DOHH2 (cell line): ENCODE results near the gene LAMC1.

Source experiments
- H3F3A ChIP-seq: fragments of 200-600 bp; sonication (generic), shearing (Covaris generic); 2 replicates; pipeline ENCODE4 v1.6.0; 2016; ENCODE audit warnings: antibody characterized with exemption, mild to moderate bottlenecking; ENCODE audit not compliant: control insufficient read depth, insufficient read depth
- H3K27ac ChIP-seq: fragments of 200-600 bp; sonication (generic); 2 replicates; pipeline ENCODE4 v1.5.1; 2014; ENCODE audit warnings: low read depth, mild to moderate bottlenecking, low read length, moderate library complexity
- H3K27me3 ChIP-seq: fragments of 200-600 bp; sonication (generic); 2 replicates; pipeline ENCODE4 v1.6.1; 2014; ENCODE audit warnings: mild to moderate bottlenecking, low read length, mixed read lengths; ENCODE audit not compliant: control insufficient read depth
- H3K36me3 ChIP-seq: fragments of 200-600 bp; sonication (generic); 2 replicates; pipeline ENCODE4 v1.6.1; 2014; ENCODE audit warnings: mild to moderate bottlenecking, low read length, moderate library complexity, mixed read lengths; ENCODE audit not compliant: control insufficient read depth
- H3K4me1 ChIP-seq: fragments of 200-600 bp; sonication (generic); 2 replicates; pipeline ENCODE4 v1.6.1; 2014; ENCODE audit warnings: mild to moderate bottlenecking, low read length, mixed read lengths; ENCODE audit not compliant: control insufficient read depth
- H3K4me2 ChIP-seq: fragments of 200-600 bp; sonication (generic); 2 replicates; pipeline ENCODE4 v1.6.0; 2014; ENCODE audit warnings: mild to moderate bottlenecking, low read length, moderate library complexity
- H3K4me3 ChIP-seq: fragments of 200-600 bp; sonication (generic); 2 replicates; pipeline ENCODE4 v1.5.1; 2014; ENCODE audit warnings: mild to moderate bottlenecking, low read length, mixed read lengths
- H3K79me2 ChIP-seq: fragments of 200-600 bp; sonication (generic); 2 replicates; pipeline ENCODE4 v1.6.1; 2014; ENCODE audit warnings: mild to moderate bottlenecking, low read length, mixed read lengths; ENCODE audit not compliant: control insufficient read depth
- H3K9me2 ChIP-seq: fragments of 200-600 bp; sonication (generic); replicated peaks from 2 replicates; pipeline ENCODE4 v1.6.1; 2014; ENCODE audit warnings: mild to moderate bottlenecking, low read length, mixed read lengths; ENCODE audit not compliant: control insufficient read depth
- H3K9me3 ChIP-seq: fragments of 200-600 bp; sonication (generic); 2 replicates; pipeline ENCODE4 v1.6.1; 2014; ENCODE audit warnings: antibody characterized with exemption, low read length, mixed read lengths; ENCODE audit not compliant: control insufficient read depth, insufficient read depth
- H4K20me1 ChIP-seq: fragments of 200-600 bp; sonication (generic); 2 replicates; pipeline ENCODE4 v1.6.0; 2014; ENCODE audit warnings: low read depth, mild to moderate bottlenecking, antibody characterized with exemption, low read length, moderate library complexity; ENCODE audit not compliant: control insufficient read depth, insufficient read depth
- CTCF ChIP-seq: fragments of 200-600 bp; sonication (generic); IDR thresholded peaks from one replicate; pipeline ENCODE4 v1.5.1; 2014; ENCODE audit warnings: antibody characterized with exemption, mild to moderate bottlenecking, low read depth, low read length; ENCODE audit not compliant: poor library complexity, severe bottlenecking
- EZH2phosphoT487 ChIP-seq: fragments of 200-600 bp; sonication (generic); IDR thresholded peaks from 2 replicates; pipeline ENCODE4 v1.6.1; 2017; ENCODE audit warnings: borderline replicate concordance, mild to moderate bottlenecking, antibody characterized with exemption, low read length, moderate library complexity, mixed read lengths

Gene LAMC1

GRCh38 chr1:182985876-182986275 is 37.3 kb upstream of the LAMC1 start:
- no peaks in the 10 kb centered on the region for H3F3A ChIP-seq
- H3K4me2 ChIP-seq: no peak overlapping the region
- no peak overlapping the region for H3K27ac ChIP-seq
- H3K4me3 ChIP-seq: no peak overlapping the region
- no peaks in the 10 kb centered on the region for H3K36me3 ChIP-seq
- no peaks in the 10 kb centered on the region for H3K9me2 ChIP-seq
- H4K20me1 ChIP-seq: no peaks in the 10 kb centered on the region
- no peaks in the 10 kb centered on the region for H3K9me3 ChIP-seq
- no peaks in the 10 kb centered on the region for H3K79me2 ChIP-seq
- H3K4me1 ChIP-seq: no peaks in the 10 kb centered on the region
- TF ChIP-seq EZH2phosphoT487 (no peak), CTCF (no peak)
- H3K27me3 ChIP-seq: peaks cover 3% of the 10 kb centered on the region; the same call in 1 of the 2 replicates

- Histone ChIP-seq H3K4me2 (no peak overlapping the region), H3K27me3 (peaks cover 16% of the 10 kb centered on the region), H3K9me2 (no peaks in the 10 kb centered on the region), H3K4me1 (no peaks in the 10 kb centered on the region), H3K4me3 (no peak overlapping the region), H4K20me1 (no peaks in the 10 kb centered on the region), H3K27ac (no peak overlapping the region), H3K9me3 (no peaks in the 10 kb centered on the region), H3F3A (no peaks in the 10 kb centered on the region), H3K79me2 (no peaks in the 10 kb centered on the region), H3K36me3 (no peaks in the 10 kb centered on the region)
- TF ChIP-seq CTCF (no peak), EZH2phosphoT487 (no peak)
Measured at GRCh38 chr1:182990413-182991144, 32.6 kb upstream of the LAMC1 start.

- H3K27me3 ChIP-seq: peaks cover 24% of the 10 kb centered on the region
- TF ChIP-seq CTCF (no peak), EZH2phosphoT487 (no peak)
- no peak overlapping the region for H3K4me2 ChIP-seq
Measured at GRCh38 chr1:182993746-182994145, 29.5 kb upstream of the LAMC1 start.

More at GRCh38 chr1:182993746-182994145, 29.5 kb upstream of the LAMC1 start:
- H3K27ac ChIP-seq: no peak overlapping the region
- no peaks in the 10 kb centered on the region for H3K9me2 ChIP-seq
- H3F3A ChIP-seq: no peaks in the 10 kb centered on the region
- H4K20me1 ChIP-seq: no peaks in the 10 kb centered on the region
- H3K4me3 ChIP-seq: no peak overlapping the region
- no peaks in the 10 kb centered on the region for H3K9me3 ChIP-seq
- no peaks in the 10 kb centered on the region for H3K36me3 ChIP-seq
- H3K4me1 ChIP-seq: no peaks in the 10 kb centered on the region
- H3K79me2 ChIP-seq: no peaks in the 10 kb centered on the region
